NCI-H510A (cell line): ENCODE data around the gene ATP8A2.

Experiments
- DNase-seq: peaks from one replicate; lab custom pipeline; 2025; lab: John Stamatoyannopoulos, UW

Gene ATP8A2

DNA sequence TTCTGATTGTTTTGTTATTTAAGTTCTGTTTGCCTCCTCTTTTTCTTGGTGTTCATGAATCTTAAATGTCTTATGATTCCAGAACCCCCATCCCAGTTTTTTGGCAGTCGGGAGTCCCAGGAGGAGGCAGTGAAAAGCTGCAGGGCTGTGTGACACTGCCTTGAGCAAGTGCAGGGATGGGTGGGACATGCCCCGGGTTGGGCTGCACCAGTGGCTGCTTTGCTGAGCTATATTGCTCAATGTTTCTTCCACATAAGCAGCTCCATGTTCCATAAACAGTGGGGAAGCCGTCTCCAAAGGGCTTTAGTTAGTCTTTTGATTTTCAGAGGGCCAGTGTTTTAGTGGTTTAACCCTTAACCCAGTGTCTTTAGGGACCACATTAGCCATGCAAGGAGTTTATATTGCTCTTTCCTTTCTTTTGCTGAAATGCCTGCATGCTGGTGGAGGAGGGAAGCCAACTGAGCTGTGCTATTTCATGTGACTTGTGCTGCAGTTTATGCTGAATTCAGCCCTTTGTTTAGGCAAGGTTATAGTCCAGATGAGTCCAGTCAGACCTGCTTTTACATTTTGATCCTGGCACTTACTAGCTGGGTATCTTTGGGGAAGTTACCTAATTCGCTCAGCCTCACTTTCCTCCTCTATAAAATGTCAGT lies 13.1 kb downstream of the ATP8A2 start:
- no peak for DNase-seq

DNA sequence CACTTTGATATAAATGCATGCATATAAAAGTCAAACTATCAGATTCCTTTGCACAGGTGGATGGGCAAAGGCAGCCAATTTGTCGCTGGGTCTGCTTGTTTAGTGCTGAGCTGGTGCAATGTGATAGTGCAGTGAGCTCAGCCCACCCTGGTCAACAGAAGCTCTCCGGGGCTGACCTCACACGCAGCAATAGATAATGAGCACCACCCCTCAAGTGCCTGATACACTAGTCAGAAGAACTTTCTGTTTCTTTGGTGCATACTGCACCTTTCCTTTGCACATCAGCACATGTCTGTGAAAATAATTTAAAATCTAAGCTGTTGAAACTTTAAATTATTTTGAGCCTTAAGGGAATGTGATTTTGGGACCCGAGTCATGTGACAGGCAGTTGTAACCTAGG lies 20.2 kb downstream of the ATP8A2 start:
- no peak for DNase-seq

DNA sequence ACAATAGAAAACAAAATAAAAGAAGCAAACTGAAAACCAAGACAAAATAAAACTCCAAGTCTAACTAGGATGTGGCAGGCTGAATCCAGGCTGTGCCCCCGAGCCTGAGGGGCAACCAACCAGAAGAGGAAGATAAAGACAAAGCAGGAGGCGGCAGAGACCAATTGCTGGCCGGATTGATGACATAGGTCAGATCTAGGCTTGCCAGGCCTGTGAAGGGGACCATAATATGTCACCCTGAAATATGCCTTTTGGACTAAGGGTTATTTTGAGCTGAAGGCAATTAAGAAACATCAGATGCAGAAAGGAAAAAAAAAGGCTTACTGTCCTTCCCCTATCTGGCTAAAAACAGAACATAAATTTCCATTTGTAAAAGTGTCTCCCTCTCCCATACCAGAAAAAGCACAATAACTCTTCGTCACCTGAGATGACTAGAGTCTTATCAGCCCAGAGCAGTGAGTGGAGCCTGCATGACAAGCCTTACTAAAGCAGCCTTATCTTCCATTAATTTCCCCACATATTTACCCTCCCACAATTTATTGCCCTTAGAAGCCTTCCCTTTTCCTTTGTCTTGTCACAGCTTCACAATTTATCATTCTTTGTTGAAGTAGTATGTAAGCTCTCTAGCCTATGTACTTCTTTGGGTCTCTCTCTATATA lies 22.8 kb downstream of the ATP8A2 start:
- no peak for DNase-seq

DNA sequence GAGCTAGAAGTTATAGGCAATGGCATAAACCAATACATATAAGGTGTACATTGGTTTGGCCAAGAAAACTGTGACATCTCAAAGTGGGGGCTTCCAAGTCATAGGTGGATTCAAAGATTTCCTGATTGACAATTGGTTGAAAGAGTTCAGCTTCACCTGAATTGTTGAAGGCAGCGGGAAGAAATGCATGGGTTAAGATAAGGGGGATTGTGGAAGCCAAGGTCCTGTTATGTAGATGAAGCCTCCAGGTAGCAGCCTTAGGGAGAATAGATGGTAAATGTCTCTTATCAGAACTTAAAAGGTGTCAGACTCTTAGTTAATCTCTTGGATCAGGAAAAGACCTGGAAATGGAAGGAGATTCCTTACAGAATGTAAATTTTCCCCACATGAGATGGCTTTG lies 26.0 kb downstream of the ATP8A2 start:
- no peak for DNase-seq

DNA sequence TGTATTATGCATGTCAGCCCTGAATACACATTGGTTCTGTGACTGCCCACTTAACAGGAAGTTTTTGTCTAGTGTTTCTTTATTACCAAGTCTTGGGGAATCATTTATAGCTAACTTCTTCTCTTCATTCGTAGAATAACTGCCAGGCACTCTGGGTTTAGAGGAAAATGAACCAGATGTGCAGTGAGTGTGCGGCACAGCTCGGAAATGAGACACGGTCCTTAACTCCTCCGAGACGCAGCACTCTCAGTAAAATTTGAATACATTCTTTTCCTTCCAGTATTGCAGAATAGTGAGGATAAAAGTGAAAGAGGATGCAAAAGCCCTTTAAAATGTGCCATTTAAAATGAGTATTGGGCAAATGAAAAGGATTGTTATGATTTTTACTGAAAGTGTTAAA lies 29.2 kb downstream of the ATP8A2 start:
- no peak for DNase-seq

DNA sequence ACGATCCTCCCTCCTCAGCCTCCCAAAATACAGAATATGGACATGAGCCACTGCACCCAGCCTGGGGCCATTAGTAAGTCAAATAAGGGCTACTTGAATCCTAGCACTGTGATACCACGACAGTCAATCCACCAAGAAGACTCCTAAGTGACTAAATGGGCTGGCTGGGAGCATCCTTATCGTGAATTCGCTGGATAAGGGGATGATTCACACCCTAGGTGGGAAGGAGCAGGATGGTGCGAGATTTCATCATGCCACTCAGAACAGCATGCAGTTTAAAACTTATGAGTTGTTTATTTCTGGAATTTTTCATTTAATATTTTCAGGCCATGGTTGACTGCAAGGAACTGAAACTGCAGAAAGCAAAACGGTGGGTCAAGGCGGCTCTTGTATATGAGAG lies 30.2 kb downstream of the ATP8A2 start:
- DNase-seq, result no peak

DNA sequence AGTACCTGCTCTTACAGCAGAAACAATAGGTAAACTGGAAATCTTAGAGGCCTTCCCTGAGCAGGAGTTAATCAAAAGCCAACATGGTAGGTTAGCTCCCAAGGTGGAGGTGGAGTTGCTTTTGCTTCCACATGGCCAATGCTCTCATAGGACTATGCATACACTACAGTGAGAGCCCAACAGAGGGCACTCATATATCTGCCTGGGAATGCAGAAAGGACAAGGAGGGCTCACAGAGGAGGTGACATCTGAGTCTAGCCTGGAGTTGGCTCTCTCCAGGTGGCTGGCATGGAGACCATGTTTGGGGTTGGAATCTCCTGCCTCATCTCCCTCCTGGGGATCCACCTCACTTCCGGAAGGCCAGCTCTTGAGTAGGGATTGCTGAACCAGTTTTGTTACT lies 34.6 kb downstream of the ATP8A2 start:
- peak; percentile 16 for DNase-seq

DNA sequence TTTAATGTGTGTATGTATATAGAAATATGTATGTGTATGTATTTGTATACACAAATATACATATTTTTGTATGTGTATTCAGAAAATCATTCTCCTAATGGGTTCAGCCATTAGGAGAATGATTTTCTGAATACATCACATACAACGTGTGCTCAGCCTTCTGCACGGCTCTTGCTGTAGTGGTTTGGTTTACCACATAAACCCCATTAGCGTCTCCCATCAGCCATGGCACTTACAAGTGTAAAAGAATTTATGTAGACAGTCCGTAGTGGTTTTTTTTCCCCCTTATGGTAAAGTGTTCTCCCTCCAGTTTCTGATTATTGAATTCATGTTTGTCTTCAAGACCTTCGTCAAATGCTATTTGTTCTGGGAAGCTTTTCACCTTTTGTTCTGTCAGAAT lies 38.2 kb downstream of the ATP8A2 start:
- no peak for DNase-seq

DNA sequence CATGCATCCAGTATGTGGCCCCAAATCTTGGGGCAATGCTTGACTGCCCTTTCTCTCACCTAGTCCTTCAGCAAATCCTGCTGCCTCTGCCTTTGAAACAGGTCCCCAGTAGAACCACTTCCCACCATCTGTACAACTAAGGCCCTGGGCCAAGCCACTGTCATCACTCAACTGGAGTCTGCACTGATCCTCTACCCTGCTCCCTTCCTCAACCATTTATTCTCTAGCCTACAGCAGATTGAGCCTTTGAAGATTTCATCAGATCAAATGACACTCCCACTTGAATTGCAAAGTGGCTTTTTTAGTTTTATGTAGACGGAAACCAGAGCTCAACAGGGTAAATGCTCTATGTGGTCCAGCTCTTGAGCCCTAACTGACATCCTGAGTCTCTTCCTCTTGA lies 43.5 kb downstream of the ATP8A2 start:
- DNase-seq, result peak; percentile 53

DNA sequence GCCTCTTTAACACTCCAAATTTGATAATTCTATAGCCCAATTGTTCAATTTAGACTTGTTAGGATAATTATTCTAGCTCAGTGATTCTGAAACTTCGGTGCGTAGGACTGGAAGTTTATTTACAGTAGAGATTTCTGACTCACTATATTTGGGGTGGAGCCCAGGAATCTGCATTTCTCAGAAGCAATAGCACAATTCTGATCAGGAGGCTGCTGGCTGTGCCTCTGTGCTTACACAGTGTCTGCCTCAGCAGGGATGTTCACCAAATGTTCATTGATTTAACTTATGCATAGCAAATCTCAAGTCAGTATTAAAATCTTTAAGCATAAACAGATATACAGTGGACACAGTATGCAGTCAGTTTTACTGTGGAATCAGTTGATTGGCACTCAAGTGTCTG lies 45.8 kb downstream of the ATP8A2 start:
- DNase-seq, result no peak

DNA sequence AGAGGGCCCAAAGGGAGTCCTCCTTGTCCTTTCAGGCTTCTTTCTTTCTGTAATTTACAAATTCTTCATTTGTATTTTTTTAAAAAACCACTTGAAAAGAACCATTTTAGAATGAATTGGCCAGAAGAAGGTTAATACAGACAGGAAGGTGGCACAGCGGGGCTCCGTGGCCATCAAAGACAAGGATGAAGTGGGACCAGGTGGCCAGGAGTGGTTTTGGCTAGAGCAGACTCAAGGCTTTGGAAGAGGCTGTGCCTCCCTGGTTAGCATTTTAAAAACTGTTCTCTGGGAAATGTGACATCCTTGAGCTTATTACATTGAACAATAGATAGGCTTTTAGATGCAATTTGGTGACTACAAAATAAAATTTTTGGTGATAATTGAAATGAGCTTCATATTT lies 48.4 kb downstream of the ATP8A2 start:
- DNase-seq, result peak; percentile 37

DNA sequence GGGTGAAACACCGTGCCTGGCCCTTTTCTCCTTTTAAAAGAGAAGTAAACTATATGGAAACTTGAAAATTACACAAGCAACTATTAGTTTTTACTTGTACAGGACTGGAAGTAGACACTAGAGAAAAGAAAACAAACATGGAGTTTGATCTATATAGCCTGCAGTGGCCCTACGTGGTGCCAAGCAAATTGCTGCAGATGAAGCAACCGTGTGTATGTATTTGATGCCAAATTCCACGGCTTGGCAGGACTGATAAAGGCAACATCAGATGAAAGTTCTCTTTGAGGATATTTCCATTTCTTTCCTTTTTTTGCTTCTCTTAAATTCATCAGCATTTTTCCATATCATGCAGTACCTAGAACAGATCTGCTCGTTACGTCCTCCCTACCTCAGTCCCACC lies 49.8 kb downstream of the ATP8A2 start:
- no peak for DNase-seq

DNA sequence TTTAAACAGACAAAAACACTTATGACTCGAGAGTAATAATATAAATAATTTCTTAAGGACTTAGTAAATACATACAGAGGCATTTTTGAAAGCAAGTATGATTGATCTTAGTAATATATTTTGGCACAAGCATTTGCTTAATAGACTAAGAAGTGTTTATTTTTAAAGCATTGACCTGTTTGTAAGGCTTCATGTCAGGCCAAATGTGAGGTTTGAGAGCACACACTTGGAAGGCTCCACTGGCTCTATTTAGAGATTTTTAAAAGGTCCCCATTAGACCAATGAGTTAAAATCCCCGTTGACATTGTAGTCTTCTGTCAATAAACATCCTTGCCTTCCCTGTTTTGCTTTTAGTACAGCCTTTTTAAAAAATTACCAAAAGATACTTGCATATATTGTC lies 50.4 kb downstream of the ATP8A2 start:
- DNase-seq, result no peak

DNA sequence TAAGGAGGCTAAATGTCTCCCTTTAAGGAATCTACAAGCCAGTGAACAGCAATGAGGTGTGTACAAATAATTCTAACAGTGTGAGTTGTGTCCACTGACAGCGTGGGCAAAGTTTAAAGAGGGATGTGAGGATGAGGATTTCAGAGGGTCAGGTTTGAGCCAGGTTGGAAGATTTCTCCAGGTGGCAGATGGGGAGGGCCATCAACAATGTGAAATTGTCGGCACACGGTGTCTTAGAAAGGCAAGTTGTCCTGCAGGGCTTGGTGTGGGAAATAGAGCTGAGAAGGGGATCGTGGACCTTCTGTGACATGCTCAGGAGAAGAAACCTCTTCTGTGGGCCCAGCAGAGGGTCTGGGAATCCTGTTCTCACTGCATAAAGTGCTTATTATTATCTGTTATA lies 52.1 kb downstream of the ATP8A2 start:
- DNase-seq, result no peak

DNA sequence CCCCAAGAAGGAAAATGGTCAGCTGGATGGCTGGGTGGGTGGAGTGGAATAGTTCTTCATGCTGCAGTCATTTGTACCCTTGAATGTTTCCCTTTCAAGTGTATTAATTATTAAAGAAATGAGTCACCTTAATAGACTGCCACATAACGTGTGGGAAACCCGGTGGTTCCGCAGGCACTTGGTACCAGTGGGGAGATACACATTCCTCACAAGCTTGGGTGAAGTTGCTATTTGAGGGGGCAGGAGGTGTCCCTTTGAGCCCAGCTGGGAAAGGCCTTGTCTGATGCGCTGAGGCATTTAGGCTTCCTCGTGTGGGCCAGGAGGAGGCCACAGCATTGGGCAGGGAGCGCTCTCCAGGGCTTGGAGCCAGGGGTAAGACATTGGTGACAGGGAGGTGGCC lies 57.7 kb downstream of the ATP8A2 start:
- DNase-seq, result no peak

DNA sequence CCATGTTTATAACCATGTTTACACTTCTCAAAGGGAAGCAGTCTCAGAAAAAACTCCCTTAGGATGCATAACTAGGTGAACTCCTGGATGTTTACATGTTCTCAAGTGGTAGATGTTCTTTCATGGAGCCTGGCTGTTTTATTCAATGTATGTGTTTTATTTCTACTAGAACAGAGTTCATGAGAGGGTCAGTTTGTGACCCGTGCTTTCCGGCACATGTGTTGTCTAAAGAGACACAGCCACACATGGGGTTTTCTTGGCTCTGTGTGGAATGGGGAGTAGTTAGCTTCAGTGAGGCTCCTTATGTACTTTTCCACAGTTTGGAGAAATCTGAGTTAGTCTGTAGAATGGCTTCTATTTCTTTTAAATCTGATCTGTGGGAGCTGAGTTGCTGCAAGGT lies 60.9 kb downstream of the ATP8A2 start:
- no peak for DNase-seq

DNA sequence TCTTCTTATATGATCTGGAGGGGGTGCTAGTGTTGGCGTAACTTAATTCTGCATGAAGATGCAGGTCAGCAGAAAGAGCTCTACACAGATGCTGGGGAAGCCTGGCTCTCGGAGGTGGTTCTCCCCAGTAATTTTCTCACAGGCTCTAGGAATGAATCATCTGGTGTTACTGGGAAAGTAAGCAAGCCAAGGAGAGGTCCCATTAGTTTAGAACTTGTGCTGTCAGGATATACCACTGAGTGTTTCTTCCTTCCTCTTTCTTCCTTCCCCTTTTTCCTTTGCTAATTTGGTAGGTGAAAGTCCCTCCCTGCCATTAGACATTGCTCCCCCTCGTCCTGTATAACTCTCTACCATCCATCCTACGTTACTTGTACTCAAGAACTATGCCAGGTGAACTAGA lies 68.3 kb downstream of the ATP8A2 start:
- no peak for DNase-seq

DNA sequence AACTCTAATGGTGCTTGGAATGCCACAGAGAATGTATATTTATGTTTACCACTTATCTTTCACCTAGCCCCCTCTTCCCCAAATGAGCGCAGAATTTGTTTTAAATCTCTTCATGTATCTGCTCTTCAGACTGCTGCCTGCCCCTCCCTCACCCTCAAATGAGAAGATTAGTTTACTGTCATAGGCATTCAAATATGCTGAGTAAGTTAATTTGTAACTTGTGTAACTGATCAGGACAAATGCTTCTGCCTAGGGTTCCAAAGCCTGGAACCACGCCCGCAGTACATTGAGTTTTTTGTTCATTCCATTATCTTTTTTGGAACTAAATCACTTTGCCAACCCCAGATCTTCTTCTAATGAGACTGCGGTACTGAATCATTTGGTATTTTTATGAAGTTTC lies 74.5 kb downstream of the ATP8A2 start:
- DNase-seq, result no peak

DNA sequence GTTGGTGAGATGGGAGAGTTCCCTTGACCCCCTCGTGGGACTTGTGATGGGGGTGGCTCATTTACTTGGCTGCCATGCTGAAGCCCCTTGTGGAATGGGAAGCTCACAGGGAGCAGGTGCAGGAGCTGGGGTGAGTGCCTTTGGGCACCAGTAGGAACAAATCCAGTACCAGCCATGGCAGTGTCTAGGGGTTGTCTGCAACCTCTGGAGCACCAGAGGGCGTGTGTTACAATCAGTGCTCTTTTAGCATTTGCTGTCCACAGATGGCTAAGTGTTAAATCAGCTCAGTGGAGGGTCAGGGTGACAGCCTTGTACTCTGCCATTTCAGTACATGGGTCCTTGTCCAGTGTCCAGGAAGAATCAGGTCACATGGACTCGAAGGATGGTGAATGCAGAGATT lies 75.6 kb downstream of the ATP8A2 start:
- no peak for DNase-seq

DNA sequence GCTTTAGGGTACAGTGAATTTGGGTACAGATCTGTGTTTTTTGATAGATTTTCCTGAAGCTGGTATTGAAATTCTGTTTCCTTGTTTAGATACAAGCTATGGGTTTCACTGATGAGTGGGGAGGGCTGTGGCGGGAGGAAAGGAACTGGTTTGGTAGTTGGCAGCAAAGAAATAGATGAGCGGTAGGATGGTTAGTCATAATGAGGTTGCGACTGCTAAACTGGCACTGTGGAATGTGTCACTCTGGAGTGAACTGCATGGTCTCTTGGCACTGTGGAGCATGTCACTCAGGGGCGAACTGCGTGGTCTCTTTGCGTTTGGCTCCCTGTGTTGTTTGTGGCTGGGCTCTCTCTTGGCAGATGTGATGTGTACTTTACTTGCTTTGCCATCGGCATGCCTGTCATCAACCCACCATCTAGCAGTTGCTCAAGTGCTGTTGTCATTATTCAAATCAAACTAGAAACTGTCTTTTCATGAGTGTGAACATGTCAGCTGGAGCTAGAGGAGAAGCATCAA lies 82.1 kb downstream of the ATP8A2 start:
- DNase-seq, result no peak

DNA sequence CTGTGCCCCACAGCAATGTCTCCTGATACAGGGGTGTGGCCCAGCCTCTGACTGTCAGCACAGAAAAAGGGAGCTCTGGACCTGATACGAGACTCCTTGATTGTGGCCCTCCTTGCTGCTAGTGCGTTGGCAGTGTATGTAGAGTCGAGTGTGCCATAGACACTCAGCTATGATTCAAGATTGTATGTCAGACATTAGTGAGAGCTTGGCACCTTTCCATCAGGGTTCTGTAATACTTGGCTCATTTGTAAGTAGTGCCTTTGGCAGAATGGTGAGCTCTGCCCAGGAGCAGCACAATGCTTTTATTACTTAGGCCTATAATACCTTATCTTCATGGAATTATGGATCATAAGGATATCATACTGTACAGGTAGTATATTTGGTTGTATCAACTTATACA lies 83.4 kb downstream of the ATP8A2 start:
- DNase-seq, result no peak

DNA sequence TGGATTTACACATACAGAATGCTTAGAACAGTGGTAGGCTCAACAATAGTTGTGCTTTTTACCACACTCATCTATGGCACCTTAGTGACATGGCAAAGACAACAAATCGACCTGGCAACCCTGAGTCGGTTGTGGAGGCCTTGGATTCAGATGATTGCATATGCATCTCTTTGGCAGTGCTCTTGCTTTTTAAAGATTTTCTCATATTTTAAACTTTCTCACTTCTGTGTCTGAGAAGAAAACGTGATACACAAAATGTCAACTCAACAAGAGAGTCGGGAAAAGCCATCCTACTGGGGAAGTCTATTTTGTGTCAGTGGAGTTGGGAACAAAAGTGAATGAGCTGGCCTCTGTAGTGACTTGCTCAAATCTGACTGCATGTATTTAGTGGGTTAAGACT lies 85.8 kb downstream of the ATP8A2 start:
- DNase-seq, result no peak

DNA sequence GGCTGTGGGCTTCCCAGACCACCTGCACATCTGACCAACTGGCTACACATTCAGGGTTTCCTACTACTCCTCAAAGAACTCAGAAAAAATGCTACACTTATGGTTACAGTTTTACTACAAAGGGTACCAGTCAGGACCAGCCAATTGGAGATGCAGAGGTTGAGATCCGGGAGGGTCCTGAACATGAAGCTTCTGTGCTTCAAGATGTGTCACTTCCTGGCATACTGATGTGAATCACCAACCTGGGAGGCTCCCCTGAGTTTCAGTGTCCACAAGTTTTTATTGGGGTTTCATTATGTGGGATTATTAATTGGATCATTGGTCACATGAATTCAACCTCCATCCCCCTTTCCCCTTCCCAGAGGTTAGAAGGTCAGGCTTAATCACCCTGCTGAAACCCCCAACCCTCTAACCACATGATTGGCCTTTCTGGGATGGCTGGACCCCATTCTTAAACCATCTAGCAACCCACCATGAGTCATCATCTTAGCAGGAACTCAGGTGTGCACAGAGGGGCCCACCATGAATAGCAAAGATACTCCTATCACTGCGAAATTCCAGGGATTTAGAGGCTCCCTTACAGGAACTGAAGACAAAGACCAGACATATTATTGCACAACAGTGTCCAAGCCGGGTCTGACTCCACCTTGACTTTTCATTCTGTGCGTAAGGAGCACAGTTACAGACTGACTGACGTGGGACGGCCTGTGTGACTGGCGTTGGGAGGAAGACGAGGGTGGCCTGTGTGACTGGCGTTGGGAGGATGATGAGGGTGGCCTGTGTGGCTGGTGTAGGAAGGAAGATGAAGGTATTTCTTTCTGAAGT lies 90.7 kb downstream of the ATP8A2 start:
- no peak for DNase-seq
